CMK (cell line): ENCODE measurements around the gene ARFIP1.
"Not testable (repeated sequence)": the region's sequence is repeated elsewhere in the genome, so short reads cannot be mapped to it uniquely, and the experiment has no call there.

Experiments used
- DNase-seq: peaks from one replicate; pipeline ENCODE4 v3.0.0-alpha.2; 2010; ENCODE audit warnings: low read depth

ARFIP1 gene

DNA sequence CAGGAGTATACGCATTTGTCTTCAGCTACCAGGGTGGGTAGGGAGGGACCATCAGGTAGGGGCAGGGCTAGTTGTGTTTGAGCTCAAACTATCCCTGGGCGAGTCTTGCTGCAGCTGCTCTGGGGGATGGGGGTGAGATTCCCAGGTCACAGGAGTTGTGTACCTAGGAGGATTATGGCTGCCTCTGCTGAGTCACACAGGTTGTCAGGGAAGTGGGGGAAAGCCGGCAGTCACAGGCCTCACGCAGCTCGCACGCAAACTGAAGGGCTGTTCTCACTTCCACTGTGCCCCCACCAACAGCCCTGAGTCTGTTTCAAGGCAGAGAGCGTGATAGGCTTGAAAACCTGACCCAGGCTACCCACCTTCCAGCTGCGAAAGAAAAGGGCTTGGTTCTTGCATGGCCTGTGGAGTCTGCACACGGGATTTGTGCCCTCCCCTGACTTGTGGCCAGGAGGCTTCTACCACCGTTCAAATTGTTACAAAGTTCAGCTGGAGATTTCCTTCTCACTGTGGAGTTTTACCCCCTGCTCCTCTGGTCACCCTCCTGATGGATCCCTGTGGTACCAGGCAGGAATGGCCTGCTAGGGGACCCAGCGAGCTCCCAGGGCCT, 63.8 kb downstream of the ARFIP1 start:
- DNase-seq = no peak

DNA sequence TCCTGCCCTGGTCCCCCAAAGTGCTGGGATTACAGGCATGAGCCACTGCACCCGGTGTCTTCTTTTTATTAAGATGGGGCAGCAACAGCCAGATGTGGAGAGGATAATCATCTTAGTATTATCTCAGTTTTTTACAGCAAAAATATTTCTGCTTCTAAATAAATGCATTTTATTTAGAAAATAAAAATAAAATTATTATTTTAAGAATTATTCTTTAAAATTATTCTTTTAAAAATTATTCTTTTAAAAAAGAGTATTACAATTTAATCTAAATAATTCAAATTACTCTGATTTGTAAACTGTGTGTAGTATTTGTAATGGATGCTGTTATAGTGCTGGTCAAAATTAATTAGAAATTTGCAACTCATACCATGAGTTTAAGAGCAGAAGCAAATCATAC, 67.6 kb downstream of the ARFIP1 start:
- DNase-seq = no peak

DNA sequence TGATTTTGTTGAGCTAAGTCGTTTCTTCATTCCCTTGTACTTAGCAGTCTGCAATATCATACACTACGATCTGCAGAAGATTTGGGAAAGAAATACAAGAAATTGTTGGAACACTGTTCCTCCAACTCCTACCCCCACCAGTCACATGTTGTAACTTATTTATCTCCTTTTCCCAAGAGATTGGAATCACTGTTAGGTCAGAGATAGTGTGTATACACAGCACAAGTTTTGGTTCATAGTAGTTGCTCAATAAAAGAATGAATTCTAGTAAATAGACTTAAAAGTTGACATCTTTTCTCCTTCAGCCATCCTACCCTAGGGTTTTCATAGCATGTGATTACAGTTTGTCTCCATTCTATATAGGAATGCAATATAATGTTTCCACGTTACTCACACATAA, 68.8 kb downstream of the ARFIP1 start:
- DNase-seq = no peak

DNA sequence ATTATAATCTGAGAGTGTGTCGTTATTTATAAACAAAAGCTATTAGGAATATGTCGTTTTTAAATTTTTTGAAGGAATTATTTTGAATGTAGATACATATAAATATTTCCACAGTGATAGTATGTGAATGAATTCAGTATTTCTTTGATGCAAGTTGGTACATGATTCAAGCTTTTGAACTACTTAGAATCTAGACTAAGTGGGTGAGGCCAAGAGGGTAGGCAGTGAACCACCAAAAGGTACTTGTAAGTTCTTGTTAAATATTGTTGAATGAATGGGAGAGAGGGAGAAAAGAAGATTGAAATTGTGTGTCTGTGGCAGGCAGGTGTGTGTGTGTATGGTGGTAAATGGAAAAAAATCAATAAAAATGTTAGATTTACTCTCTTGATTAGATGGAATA, 69.6 kb downstream of the ARFIP1 start:
- no peak for DNase-seq

DNA sequence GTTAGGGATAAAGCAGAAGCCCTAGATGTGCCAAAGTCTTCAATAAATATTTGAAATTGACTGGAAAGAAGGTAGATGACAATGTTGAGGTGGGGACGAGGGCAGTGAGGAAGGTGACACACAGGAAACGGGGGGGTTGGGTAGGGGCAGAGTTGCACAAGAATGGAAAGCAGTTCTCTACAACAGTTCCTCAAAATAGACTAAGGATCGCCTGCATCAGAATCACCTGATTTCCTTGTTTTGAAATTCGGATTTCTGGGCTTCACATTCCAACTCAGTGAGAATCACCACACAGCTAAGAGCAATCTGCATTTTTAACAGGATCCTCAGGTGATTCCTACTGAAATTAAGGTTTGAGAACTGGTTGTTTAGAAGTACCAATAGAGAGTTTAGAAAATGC, 70.6 kb downstream of the ARFIP1 start:
- DNase-seq = no peak

DNA sequence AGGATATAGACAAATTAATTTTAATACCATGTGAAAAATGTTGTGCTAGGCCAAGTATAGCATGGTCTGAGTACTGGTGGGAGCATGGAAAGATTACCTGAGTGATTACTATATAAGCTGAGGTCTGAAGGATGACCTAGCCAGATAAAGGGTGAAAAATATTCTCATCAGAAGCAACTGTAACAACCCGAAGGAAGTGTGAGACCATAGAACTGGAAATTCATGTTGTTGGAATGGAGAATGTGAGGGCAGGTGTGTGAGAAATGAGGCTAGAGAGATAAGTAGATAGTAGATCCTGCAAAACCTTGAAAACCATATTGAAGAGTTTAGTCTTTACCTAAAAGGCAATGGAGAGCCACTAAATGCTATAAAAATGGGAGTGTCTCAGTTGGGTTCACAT, 71.5 kb downstream of the ARFIP1 start:
- no peak for DNase-seq

DNA sequence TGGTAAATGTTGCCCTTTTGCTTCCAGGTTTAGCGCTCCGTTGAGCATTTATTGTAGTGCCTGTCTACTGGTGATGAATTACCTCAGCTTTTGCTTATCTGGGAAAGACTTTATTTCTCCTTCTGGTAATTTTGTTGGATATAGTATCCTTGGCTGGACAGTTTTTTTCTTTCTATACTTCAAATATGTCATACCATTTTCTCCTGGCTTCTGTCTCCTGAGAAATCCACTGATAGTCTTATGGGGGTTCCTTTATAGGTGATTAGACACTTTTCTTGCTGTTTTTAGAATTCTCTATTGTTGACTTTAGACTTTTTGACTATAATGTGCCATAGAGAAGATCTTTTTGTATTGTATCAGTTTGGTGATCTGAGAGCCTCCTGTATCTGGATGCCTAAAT, 73.5 kb downstream of the ARFIP1 start:
- no peak for DNase-seq

DNA sequence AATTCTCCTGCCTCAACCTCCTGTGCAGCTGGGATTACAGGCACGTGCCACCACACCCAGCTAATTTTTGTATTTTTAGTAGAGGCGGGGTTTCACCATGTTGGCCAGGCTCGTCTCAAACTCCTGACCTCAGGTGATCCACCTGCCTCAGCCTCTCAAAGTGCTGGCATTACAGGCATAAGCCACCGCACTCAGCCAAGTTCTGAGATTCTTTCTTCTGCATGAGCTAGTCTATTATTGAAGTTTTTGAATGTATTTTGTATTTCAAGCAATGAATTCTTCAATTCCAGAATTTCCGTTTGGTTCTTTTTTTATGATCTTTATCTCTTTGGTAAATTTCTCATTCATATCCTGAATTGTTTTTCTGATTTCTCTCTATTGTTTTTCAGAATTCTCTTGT, 74.3 kb downstream of the ARFIP1 start:
- not testable (repeated sequence) for DNase-seq

DNA sequence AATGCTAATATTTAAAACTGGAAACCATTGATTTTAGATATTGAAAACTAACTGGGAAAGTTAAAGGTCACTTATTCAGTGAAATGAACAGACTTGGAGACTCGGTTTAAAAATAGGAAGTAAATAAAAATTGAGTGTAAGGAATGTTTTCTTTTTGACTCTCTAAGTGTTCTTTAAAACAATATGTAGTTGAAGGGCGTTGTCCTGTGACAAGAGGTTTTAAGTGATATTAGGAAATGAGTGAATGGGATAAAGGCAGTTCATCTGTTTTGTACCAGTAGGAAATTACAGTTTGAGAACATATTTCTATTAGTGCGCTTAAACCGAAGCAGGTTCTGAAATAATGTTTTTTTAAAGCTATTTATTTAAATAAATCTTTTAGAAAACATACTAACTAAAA, 77.2 kb downstream of the ARFIP1 start:
- no peak for DNase-seq

DNA sequence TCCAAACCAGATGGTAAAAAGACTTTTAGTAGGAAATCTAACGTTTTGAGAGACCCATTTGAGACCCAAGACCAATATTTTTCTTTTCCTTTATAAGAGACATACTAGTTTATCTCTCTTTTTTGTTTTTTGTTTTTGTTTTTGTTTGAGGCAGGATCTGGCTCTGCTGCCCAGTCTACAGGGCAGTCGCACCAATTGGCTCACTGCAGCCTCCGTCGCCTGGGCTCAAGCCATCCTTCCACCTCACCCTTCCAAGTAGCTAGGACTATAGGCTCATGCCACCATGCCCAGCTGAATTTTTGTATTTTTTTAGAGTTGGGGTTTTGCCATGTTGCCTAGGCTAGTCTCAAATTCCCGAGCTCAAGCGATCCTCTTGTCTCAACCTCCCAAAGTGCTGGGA, 79.2 kb downstream of the ARFIP1 start:
- no peak for DNase-seq

DNA sequence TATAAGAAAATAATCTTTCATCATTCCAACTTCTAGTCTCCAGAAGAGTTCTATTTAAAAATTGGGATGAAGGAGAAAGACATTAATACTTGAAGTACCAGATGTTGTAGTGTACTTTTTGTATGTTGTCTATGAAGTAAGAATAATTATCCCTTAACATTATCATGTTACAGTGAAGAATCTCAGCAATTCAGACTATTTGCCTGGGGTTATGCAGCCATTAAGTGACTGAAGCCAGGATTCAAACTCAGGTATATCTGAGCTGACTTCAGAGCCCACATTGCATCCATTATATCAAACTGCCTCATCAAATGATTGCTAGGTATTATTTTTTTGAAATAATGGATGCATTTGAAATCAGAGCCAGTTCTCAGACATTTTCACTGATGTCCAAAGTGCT, 80.3 kb downstream of the ARFIP1 start:
- DNase-seq = no peak

DNA sequence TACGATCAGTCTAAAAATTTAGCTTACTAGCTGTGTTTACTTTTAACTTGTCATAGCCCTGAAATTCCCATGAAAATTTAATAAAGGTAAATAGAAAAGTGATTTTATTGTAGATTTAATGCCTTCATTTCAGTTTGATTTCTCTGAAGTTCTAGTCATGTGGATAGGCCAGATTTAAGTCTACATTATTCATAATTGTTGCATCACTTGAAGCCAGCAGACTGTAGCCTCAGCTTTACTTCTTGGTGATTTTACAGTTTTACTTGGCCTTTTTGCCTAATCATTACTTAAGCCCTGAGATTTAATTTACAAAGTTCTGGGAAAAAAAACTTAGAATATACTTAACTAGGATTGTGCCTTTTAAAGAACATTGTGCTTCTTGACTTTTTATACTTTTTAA, 82.9 kb downstream of the ARFIP1 start:
- DNase-seq = no peak

DNA sequence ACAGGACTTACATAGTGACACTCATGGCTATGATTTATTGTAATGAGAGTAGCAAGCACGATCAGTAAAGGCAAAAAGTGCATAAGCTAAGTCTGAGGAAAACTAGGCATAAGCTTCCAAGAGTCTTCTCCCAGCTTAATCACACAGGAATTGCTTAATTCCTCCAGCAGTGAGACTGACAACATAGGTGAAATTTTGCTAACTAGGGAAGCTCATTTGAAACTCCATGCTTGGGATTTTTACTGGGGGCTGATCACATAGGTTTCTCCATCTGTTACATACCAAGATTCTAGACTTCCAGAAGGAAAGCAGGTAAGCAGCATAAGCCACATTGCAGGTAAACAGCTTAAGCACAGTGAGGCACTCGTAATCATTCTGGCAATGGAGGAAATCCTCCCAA, 84.6 kb downstream of the ARFIP1 start:
- no peak for DNase-seq

DNA sequence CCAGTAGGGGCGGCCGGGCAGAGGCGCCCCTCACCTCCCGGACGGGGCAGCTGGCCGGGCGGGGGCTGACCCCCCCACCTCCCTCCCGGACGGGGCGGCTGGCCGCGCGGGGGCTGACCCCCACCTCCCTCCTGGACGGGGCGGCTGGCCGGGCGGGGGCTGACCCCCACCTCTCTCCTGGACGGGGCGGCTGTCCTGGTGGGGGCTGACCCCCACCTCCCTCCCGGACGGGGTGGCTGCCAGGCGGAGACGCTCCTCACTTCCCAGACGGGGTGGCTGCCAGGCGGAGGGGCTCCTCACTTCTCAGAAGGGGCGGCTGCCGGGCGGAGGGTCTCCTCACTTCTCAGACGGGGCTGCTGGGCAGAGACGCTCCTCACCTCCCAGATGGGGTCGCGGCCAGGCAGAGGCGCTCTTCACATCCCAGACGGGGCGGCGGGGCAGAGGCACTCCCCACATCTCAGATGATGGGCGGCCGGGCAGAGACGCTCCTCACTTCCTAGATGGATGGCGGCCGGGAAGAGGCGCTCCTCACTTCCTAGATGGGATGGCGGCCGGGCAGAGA, 86.8 kb downstream of the ARFIP1 start:
- not testable (repeated sequence) for DNase-seq

DNA sequence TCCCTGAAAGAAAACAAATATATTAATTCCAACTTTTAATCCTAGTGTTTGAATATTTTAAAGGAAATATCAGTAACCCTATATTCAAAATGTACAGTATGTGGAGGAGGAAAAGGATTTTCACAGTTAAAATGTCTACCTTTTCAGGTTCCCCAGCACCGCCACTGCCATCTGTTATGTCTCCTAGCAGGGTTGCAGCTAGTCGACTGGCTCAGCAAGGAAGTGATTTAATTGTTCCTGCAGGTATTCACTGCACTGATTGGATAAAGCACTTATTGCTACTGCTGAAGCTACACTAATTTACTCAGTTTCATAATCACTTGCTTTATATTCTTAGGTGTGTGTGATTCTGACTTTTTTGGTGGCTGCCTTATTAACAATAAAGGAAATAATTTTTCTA, 90.9 kb downstream of the ARFIP1 start:
- DNase-seq = no peak

DNA sequence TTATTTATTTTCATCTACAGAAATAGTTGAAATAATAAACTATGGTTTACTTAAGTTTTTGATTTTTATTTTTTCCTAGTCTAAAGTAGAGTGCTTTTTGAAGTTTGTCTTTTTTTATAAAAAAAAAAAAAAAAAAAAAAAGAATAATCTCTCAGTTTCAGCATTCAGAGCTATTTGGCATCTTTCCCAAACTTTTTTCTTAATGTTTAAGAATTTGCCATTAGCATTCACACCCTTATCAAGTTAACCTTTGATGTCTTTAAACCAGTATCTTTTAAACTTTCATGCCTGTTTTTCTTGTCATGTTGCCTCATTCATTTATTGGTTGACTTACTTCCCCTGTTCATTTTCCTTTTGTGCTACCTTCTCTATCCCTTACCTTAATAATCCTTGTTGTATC, 95.5 kb downstream of the ARFIP1 start:
- no peak for DNase-seq

DNA sequence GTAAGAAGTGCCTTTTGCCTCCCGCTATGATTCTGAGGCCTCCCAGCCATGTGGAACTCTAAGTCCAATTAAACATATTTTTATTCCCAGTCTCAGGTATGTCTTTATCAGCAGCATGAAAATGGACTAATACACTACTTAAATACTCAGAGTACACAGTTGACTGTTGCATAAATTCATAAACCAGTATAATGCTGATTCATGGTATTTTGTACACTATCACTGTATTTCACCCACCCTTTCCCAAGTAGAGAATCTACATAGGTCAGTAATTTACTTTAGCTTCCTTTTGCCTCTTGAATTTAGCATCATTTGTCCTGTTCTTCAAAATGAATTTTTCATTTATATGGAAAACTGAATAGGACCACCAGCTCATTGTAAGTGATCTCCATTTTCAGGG, 98.1 kb downstream of the ARFIP1 start:
- DNase-seq = no peak

DNA sequence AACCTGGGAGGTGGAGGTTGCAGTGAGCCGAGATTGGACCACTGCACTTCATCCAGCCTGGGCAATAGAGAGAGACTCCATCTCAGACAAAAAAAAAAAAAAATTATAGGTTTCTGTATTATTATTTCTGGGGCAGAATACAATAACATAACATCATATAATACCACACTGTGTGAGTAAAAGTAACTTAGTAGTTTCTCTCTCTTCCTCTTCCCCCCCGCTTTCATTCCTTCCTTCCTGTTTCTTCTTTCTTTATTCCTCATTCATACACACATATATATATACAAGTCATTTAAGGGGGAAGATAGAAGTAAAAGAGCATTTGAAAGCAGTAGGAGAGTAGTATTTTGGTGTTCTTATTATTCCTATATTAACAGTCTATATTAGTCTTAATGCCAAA, 100.5 kb downstream of the ARFIP1 start:
- no peak for DNase-seq

DNA sequence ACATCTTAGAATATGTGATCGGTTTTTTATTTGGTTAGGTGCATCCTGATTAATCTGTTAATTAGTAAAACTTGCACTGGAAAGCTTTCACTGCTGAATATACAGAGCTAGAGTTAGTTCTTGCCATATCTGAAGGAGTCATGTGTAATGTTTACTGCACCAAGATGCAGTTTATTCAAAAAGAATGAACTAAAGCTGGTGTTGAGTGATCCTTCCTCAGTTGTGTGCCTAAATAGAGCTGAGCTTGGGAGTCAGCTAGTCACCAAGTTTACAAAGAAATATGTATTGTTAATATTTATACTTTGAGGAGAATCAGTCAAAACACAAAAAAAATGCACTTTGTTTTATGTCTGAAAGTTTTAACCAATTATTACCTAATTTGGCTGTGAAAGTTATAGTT, 102.2 kb downstream of the ARFIP1 start:
- DNase-seq = no peak

DNA sequence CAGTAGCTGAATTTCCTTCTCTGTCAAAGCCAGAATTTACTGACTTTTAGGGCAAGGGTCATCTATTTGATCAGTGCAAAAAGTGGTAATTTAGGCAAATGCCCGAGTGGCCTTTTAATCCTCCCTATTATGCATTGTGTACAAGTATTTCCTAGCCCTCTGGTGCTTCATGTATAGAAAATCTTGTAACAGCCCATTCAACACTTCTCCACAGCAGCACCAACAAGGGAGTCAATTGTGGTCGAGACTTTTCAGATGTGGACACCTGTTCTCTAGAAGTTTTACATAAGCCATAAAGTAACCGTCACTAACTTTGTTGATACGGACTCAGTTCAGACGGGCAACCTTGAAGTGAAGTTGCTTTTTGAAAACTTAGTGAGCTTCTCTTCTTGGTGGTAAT, 105.4 kb downstream of the ARFIP1 start:
- no peak for DNase-seq

DNA sequence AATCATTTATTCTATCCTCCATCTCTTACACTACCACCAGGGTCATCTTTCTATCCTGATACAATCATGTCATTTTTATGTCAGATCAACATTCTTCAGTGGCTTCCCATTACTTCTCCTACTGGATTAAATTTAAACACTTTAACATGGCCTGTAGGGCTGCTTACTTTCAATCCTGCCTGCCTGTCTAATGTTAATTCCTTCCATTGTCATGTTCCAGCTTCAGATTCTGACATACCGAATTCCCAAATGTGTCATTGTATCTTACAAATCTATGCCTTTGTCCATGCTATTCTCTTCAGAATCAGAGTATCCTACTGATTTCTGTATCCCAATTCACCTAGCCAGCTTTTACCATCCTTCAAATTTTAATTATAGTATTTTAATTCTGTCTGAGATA, 106.4 kb downstream of the ARFIP1 start:
- no peak for DNase-seq

DNA sequence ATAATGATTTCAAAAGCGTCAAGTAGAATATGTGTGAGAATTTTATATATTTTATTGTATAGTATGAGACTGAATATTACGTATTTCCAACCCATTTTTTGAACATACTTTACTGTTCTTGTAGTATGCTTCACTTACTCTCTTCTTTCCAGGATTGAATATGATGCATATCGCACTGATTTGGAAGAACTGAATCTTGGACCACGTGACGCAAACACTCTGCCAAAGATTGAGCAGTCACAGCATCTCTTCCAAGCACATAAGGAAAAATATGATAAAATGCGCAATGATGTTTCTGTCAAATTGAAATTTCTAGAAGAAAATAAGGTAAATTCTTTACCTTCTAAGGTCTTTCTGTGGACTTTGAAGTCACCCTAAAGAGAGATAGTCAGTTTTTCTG, 108.2 kb downstream of the ARFIP1 start:
- no peak for DNase-seq

DNA sequence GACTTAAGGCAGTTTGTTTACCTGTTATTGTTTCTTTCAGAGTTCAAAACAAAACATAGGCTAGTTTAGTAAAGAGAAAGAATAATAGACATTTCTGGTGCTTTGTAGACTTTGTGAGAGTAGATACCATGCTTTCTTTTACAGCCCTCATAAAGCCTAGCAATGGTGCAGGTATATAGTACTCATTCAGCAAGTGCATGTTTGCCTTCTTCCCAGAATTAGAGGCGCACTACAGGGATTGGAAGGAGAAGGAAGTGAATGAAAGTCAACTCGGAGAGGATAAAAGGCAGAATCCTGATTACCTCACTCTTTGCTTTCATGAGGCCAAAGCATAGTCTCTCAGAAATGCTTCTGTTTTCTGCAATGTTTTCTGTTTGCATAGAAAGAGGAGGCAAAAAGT, 113.2 kb downstream of the ARFIP1 start:
- no peak for DNase-seq

DNA sequence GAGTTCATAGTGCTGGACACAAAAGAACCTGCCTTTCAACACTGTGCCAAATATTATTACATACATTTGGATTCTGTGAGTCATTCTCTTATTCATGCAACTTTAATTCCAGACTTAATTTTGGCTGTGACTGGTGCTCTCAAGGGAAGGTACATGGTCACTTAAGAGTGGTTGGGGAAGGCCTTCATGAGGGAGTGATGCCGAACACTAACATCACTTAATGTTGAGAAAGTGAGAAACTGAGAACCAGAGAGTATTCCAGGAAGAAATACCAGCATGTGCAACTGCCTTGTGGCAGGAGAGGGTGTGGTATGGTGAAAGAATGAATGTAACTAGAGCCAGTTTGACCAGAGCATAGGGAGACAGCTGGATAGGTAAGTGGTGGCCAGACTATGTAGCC, 114.9 kb downstream of the ARFIP1 start:
- no peak for DNase-seq

DNA sequence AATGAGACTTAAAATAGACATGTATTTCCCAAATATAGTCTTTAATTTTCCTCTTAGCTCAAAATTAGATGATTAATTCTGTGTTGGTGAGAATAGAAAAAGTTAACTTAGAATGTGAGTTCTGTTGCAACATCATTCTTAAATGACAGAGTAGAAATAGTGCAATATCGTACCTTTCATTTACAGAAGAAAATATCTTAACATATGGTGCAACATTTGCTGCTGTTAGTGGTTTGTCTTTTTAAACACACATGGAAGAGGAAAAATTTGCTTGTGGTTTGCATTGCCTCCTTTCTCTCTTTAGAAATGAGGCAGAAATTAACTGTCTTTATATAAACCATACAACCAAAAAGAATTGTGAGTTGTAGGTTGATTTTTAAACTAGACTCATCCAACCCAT, 117.1 kb downstream of the ARFIP1 start:
- DNase-seq = no peak
